ENCODE data around the gene MICAL3.
A peak's percentile ranks its signal among the peaks of the same experiment; 100 is the strongest.

MICAL3 gene

DNA sequence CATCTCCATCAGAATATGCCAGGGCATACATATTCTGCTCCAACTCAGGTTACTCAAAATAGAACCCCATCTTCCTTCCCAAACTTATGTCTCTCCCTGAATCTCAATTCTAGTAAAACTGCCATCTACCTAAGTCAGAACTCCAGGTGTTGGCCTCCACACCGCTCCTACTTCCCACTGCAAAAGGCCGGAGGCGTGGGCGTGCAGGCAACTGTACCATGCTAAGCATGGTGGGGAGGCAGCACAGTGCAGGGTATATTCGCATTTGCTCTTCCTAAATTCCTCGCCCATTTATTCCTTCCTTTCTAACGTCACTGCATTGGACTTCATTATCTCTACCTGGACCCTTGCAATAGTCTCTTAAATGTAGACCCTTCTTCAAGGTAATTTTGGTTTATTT is 97.8 kb downstream of the MICAL3 start:
- TF ChIP-seq, protein P1, sequence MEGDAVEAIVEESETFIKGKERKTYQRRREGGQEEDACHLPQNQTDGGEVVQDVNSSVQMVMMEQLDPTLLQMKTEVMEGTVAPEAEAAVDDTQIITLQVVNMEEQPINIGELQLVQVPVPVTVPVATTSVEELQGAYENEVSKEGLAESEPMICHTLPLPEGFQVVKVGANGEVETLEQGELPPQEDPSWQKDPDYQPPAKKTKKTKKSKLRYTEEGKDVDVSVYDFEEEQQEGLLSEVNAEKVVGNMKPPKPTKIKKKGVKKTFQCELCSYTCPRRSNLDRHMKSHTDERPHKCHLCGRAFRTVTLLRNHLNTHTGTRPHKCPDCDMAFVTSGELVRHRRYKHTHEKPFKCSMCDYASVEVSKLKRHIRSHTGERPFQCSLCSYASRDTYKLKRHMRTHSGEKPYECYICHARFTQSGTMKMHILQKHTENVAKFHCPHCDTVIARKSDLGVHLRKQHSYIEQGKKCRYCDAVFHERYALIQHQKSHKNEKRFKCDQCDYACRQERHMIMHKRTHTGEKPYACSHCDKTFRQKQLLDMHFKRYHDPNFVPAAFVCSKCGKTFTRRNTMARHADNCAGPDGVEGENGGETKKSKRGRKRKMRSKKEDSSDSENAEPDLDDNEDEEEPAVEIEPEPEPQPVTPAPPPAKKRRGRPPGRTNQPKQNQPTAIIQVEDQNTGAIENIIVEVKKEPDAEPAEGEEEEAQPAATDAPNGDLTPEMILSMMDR (IDR thresholded peaks at IDR 0.05; ENCODE audit: low read length, missing control alignments) = no peak
- no peak for DNase-seq (ENCODE audit: low read depth)
- no peak overlapping the region for H3K4me3 ChIP-seq (replicated peaks; ENCODE audit: low read depth, low read length)

DNA sequence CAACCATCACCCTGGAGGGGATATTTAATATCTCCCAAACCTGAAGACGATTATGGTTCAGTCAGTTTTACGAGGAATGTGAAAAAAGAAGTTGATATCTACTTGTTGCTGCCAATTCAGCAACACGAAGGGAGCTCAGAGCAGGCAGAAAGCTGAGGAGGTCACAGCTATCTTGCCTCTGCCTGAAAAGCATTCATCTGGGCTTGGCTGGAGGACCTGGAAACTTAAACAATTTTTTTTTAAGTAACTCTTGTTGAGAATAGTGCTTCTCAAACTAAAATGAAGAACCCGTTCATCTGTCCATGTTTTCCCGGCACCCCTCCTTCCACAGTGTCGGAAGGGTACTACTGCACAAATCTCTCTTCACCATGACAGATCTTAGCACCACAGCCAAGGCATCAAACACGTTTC is 98.9 kb downstream of the MICAL3 start:
- TF ChIP-seq, protein P1 (IDR thresholded peaks at IDR 0.05; ENCODE audit: low read length, missing control alignments) = no peak
- no peak overlapping the region for H3K4me3 ChIP-seq (replicated peaks; ENCODE audit: low read depth, low read length)
- DNase-seq (ENCODE audit: low read depth) = no peak

- TF ChIP-seq, protein P1 (IDR thresholded peaks at IDR 0.05; ENCODE audit: low read length, missing control alignments) = no peak
- peak; percentile 39 for DNase-seq (ENCODE audit: low read depth)
Measured at GRCh38 chr22:17924735-17925364, 99.5 kb downstream of the MICAL3 start.

GRCh38 chr22:17924076-17924475 is 100.3 kb downstream of the MICAL3 start:
- no peak for DNase-seq (ENCODE audit: low read depth)
- TF ChIP-seq, protein P1 (IDR thresholded peaks at IDR 0.05; ENCODE audit: low read length, missing control alignments) = no peak
- H3K4me3 ChIP-seq (replicated peaks; ENCODE audit: low read depth, low read length) = no peak overlapping the region

More at GRCh38 chr22:17924735-17925364, 99.5 kb downstream of the MICAL3 start:
- no peak overlapping the region for H3K4me3 ChIP-seq (replicated peaks; ENCODE audit: low read depth, low read length)

- peak; percentile 84 for DNase-seq (ENCODE audit: low read depth)
- TF ChIP-seq, protein P1 (IDR thresholded peaks at IDR 0.05; ENCODE audit: low read length, missing control alignments) = no peak
- H3K4me3 ChIP-seq (replicated peaks; ENCODE audit: low read depth, low read length) = no peak overlapping the region
Measured at GRCh38 chr22:17922925-17923903, 101.1 kb downstream of the MICAL3 start.

DNA sequence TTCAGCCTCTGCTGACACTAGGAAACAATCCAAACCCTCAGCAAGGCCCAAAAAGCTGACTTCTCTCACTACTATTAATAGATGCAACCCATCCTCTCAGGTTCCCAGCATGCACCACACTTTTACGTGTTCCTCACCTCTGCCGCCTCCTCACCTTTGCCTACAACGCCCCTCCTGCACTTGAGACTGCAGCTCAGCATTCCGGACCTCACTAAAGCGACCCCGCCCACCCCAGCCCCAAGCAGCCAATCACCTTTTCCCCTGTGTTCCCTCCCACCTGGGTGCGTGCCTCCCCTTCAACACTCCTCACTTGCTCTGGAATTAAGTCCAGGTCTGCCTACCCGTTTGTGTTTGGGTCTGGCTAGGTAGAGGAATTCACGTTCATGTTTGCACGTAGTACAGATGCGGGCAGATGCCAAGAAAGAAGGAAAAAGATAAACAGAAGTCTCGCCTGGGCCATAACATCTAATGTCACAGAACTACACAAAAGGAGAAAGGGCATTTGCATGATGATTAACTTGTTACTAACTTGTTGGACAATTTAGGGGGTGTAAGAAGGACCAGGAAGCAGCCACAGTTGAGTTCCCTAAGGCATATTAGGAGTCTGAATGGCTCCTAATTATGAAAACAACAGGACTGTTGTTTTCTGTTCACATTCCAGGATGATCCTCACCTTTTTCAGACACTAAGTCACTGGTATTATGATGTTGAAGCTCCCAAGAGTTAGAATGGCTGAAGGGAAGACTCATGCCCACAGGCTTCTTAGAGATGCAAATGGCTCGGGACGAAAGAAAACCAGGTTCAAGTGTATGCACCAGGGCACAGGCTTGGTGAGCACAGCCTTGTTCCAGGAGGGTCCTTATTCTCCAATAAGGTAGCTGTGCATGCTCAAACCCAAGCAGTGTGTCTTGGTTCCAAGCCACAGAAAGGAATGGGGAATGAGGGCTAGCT is 102.2 kb downstream of the MICAL3 start:
- no peak for DNase-seq (ENCODE audit: low read depth)
- TF ChIP-seq, protein P1 (IDR thresholded peaks at IDR 0.05; ENCODE audit: low read length, missing control alignments) = no peak
- no peak overlapping the region for H3K4me3 ChIP-seq (replicated peaks; ENCODE audit: low read depth, low read length)

All from fibroblast of pulmonary artery (primary cell).